Loucy (cell line): ENCODE data around the gene ACACB.

Experiments
- EZH2phosphoT487 ChIP-seq: fragments of 200-600 bp; IDR thresholded peaks from 2 replicates; pipeline ENCODE4 v1.6.1; 2018; ENCODE audit warnings: antibody characterized with exemption, mild to moderate bottlenecking, moderate library complexity, borderline replicate concordance
- TF ChIP-seq, protein P1 (sequence below): fragments of 200-600 bp; sonication (generic); conservative IDR thresholded peaks from 2 replicates; pipeline ENCODE4 v1.5.1; 2014; ENCODE audit warnings: mild to moderate bottlenecking, antibody characterized with exemption, low read length

- TF ChIP-seq EZH2phosphoT487, result no peak
- TF ChIP-seq, protein P1, sequence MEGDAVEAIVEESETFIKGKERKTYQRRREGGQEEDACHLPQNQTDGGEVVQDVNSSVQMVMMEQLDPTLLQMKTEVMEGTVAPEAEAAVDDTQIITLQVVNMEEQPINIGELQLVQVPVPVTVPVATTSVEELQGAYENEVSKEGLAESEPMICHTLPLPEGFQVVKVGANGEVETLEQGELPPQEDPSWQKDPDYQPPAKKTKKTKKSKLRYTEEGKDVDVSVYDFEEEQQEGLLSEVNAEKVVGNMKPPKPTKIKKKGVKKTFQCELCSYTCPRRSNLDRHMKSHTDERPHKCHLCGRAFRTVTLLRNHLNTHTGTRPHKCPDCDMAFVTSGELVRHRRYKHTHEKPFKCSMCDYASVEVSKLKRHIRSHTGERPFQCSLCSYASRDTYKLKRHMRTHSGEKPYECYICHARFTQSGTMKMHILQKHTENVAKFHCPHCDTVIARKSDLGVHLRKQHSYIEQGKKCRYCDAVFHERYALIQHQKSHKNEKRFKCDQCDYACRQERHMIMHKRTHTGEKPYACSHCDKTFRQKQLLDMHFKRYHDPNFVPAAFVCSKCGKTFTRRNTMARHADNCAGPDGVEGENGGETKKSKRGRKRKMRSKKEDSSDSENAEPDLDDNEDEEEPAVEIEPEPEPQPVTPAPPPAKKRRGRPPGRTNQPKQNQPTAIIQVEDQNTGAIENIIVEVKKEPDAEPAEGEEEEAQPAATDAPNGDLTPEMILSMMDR, result no peak
These were observed 5.0 kb downstream of the ACACB start for GRCh38 chr12:109121346-109121880.
